Breast epithelium (tissue), 3 donors: ENCODE data around the gene ACAA1.

ENCODE experiments used
- CTCF ChIP-seq, 3 donors: fragments of 450-650 bp; IDR thresholded peaks; one replicate each; pipeline ENCODE4 v1.5.1; 2016 to 2017; ENCODE audit warnings: antibody characterized with exemption in 3 of 3, mild to moderate bottlenecking in 3 of 3, moderate library complexity in 3 of 3
- POLR2A ChIP-seq: fragments of 450-650 bp; IDR thresholded peaks from one replicate; pipeline ENCODE4 v1.6.1; 2016; ENCODE audit warnings: antibody characterized with exemption, mild to moderate bottlenecking, moderate library complexity

DNA sequence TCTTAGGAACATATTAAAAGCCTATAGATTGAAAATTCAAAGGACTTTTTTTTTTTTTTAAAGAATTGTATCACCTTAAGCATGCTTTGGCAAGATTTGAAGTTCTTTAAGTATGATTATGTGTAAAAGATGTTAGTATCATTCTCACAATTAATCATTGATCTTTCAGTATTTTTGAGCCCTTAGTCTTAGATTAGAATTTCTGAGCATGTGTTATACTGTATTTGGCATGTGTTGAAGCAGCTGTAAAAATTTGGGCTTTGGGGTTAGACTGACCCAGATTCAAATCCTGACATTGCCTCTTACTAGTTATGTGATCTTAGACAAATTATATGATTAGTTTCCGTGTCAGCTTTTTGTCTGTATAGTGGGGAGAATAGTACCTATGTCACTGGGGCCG, 34.7 kb upstream of the ACAA1 start:
- TF ChIP-seq CTCF (IDR thresholded peaks at IDR 0.05) (no peak), POLR2A (no peak)
